ENCODE results near the gene SEPTIN12.

The SEPTIN12 gene

GRCh38 chr16:4765511-4766474 is 22.4 kb downstream of the SEPTIN12 start:
- TF ChIP-seq ZBTB7A (IDR thresholded peaks at IDR 0.05; ENCODE audit: low read depth) (no peak), YY1 (IDR thresholded peaks at IDR 0.05; ENCODE audit: low read depth) (no peak), EP300 (IDR thresholded peaks at IDR 0.05; ENCODE audit: borderline replicate concordance) (no peak), TEAD4 (IDR thresholded peaks at IDR 0.05) (no peak), MAX (IDR thresholded peaks at IDR 0.05) (no peak), CEBPB (IDR thresholded peaks at IDR 0.05) (no peak), CREB1 (IDR thresholded peaks at IDR 0.05; ENCODE audit: low read depth) (no peak), FOXM1 (IDR thresholded peaks at IDR 0.05; ENCODE audit: borderline replicate concordance, low read depth) (no peak), NFIC (IDR thresholded peaks at IDR 0.05) (no peak), USF1 (IDR thresholded peaks at IDR 0.05) (no peak), EGR1 (IDR thresholded peaks at IDR 0.05) (no peak)

GRCh38 chr16:4763791-4764190 is 24.4 kb downstream of the SEPTIN12 start:
- TF ChIP-seq TAF1 (IDR thresholded peaks at IDR 0.05; ENCODE audit: low read depth), result no peak
- no peak for TF ChIP-seq YY1 (IDR thresholded peaks at IDR 0.05; ENCODE audit: low read depth)
- no peak for TF ChIP-seq USF1 (IDR thresholded peaks at IDR 0.05)
- TF ChIP-seq FOXM1 (IDR thresholded peaks at IDR 0.05; ENCODE audit: borderline replicate concordance, low read depth), result no peak
- no peak for TF ChIP-seq EP300 (IDR thresholded peaks at IDR 0.05; ENCODE audit: borderline replicate concordance)
- TF ChIP-seq REST (IDR thresholded peaks at IDR 0.05; ENCODE audit: low read depth), result no peak

GRCh38 chr16:4762205-4762604 is 25.9 kb downstream of the SEPTIN12 start:
- TF ChIP-seq NFIC (IDR thresholded peaks at IDR 0.05) (no peak), CEBPB (IDR thresholded peaks at IDR 0.05) (no peak), CREB1 (IDR thresholded peaks at IDR 0.05; ENCODE audit: low read depth) (no peak), FOXM1 (IDR thresholded peaks at IDR 0.05; ENCODE audit: borderline replicate concordance, low read depth) (no peak), ZBTB7A (IDR thresholded peaks at IDR 0.05; ENCODE audit: low read depth) (no peak), MAX (IDR thresholded peaks at IDR 0.05) (no peak), TAF1 (IDR thresholded peaks at IDR 0.05; ENCODE audit: low read depth) (no peak), REST (IDR thresholded peaks at IDR 0.05; ENCODE audit: low read depth) (no peak), TCF12 (IDR thresholded peaks at IDR 0.05; ENCODE audit: low read depth) (no peak), USF1 (IDR thresholded peaks at IDR 0.05) (no peak), EP300 (IDR thresholded peaks at IDR 0.05; ENCODE audit: borderline replicate concordance) (no peak), TEAD4 (IDR thresholded peaks at IDR 0.05) (no peak), RAD21 (IDR thresholded peaks at IDR 0.05; ENCODE audit: low read depth) (no peak), YY1 (IDR thresholded peaks at IDR 0.05; ENCODE audit: low read depth) (no peak)

GRCh38 chr16:4760221-4760910 is 27.8 kb downstream of the SEPTIN12 start:
- TF ChIP-seq CREB1 (IDR thresholded peaks at IDR 0.05; ENCODE audit: low read depth), result no peak
- TF ChIP-seq MAX (IDR thresholded peaks at IDR 0.05), result no peak
- no peak for TF ChIP-seq CEBPB (IDR thresholded peaks at IDR 0.05)
- TF ChIP-seq TEAD4 (IDR thresholded peaks at IDR 0.05), result no peak
- TF ChIP-seq EP300 (IDR thresholded peaks at IDR 0.05; ENCODE audit: borderline replicate concordance), result no peak
- TF ChIP-seq TAF1 (IDR thresholded peaks at IDR 0.05; ENCODE audit: low read depth), result no peak
- TF ChIP-seq NFIC (IDR thresholded peaks at IDR 0.05), result no peak
- no peak for TF ChIP-seq RAD21 (IDR thresholded peaks at IDR 0.05; ENCODE audit: low read depth)
- TF ChIP-seq FOXM1 (IDR thresholded peaks at IDR 0.05; ENCODE audit: borderline replicate concordance, low read depth), result no peak
- TF ChIP-seq ZBTB7A (IDR thresholded peaks at IDR 0.05; ENCODE audit: low read depth), result no peak
